CMK (cell line): Measurements from ENCODE around the gene MAML2.

ENCODE experiments used
- DNase-seq: peaks from one replicate; pipeline ENCODE4 v3.0.0-alpha.2; 2010; ENCODE audit warnings: low read depth

The MAML2 gene

DNA sequence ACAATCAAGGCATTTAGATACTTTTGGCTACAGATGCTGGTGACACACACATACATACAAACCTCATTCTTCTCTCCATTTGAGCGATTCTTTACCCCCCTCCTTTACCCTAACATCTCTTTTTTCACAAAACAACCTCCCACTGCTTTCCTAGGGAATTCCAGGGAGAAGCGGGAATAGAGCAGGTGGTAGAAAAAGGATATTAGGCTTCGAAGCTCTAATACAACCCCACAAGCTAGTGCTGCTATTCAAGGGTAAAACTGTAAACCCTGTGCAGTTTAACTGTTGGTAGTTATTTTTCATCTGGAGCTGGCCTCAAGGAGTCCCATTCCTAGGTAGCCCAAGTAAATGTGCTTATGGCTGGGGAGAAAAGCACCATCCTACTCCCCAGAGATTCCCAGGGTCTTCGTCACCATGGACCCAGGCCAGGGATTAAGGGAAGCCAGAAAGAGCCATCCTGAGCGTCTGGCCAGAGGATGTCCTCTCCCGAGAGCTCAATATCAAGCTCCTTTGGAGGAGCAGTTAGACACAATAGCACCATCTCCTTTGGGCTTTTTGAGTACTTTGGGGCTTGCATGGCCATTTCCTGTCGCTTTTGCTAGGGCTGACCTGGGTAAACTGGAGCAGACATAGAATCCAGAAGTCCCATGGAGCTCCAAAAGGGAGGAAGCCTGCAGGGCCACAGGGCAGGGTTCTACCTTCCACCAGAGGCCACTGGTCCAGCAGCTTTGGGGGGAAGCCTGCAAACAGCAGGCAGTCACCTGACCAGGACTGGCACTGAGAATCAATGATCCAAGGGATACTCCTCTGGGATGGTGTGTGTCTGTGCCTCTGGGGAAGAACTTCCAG, 3.1 kb downstream of the MAML2 start:
- no peak for DNase-seq

GRCh38 chr11:96338910-96339705, 3.9 kb downstream of the MAML2 start:
- DNase-seq = no peak

DNA sequence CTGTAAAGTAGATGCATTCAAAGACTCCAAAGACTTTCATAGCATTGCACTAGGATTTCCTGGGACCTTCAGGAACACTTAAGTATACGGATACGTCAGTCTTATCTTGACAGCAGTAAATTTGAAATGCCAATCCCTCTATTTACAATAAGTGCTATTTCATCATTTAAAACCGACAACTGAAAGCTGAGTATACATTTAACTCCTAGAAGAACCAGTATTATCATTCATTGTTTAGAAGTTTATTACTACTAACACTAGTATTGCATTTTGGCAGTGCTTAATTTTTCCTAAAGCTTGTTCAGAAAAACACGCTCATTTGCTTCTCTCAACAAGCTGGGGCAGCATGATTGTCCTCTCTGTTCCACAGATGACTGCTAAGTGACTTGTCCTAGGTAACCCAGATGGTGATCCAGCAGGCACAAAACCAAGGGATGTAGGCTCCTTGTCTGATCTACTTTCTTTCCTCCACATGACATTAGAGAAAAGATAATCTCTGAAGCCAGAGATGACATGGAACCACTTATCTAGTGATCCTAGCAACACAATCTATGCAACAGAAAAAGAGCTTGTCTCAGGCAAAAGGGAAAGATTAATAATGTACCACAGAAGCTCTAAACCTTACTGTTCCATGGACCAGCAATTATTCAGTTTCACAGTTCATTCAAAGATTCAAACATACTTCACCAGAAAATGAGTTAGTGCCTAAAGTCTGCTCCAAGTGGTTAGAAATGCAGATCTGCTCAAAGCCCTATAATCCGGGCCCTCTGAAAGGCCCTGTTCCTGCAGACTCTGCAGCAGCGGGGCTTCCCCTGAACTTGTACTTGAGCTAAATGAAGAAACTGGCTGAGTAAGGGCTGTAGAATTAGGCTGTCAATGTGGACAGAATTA, 5.2 kb downstream of the MAML2 start:
- no peak for DNase-seq

DNA sequence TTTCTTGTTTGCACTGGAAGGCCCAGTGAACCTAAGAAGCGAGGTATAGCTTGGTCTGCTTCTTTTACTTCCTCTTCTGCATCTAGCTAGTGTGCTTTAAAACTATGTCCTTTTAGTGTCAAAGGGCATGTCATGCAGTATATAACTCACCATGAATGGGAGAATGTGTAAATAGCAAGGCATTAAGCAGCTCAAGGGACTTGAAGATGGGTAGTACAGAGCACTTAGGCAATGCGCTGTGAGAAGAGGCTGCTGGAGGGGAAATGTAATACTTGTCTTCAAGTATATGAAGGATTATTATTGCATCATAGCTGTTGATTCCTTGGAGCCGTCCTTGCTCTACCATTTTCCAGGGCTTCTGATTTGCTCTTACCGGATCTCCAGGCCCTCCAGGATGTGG, 7.6 kb downstream of the MAML2 start:
- no peak for DNase-seq

DNA sequence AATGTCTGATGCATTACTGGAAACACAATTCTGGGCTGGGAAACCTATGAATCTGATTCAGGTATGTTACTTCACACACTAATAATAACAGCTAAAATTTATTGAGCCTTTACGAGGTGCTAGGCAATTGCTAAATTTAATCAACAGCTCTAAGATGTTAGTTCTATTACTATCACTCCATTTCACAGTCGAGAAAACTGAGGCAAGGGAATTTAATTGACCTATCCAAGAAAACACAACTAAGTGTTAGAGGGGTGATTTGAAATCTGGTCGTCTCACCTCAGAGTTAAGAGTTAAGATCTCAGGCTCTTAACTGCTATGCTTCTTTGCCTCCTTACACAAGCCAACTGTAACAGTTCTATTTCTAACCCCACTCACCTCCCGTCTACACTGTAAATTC, 8.8 kb downstream of the MAML2 start:
- no peak for DNase-seq

- no peak for DNase-seq
Observed at GRCh38 chr11:96333191-96333719, 9.7 kb downstream of the MAML2 start.

DNA sequence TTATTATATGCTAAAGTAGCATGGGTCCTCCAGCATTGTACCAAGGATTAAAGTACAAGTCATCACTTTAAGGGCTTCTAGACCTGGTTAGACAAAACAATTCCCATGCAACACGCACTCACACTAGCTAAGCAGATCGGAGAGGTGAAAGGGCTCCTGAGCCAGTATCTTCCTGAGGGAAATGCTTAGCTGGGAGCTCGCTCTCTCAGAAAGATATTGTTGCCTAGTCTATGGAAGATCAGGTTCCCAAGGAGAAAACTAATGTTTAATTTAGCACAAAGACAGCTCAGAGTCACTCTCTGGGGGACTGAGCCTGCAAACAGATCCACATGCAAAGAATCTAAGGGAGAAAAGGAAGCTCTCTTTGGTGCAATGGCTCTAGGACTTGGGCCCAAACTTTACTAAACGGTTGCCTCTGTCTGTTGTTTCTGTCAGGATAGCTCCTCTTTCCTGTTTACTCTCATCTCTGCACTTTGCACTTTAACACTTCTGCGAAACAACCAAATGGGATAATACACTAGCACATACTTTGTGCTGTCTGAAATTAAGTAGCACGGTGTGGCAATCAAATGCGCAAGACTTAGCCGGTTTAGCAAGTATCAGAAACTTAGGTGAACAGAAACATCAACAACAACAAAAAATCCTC, 10.7 kb downstream of the MAML2 start:
- DNase-seq = no peak

- no peak for DNase-seq
Observed at GRCh38 chr11:96331699-96332116, 11.3 kb downstream of the MAML2 start.

- DNase-seq = no peak
Observed at GRCh38 chr11:96330511-96330859, 12.5 kb downstream of the MAML2 start.

DNA sequence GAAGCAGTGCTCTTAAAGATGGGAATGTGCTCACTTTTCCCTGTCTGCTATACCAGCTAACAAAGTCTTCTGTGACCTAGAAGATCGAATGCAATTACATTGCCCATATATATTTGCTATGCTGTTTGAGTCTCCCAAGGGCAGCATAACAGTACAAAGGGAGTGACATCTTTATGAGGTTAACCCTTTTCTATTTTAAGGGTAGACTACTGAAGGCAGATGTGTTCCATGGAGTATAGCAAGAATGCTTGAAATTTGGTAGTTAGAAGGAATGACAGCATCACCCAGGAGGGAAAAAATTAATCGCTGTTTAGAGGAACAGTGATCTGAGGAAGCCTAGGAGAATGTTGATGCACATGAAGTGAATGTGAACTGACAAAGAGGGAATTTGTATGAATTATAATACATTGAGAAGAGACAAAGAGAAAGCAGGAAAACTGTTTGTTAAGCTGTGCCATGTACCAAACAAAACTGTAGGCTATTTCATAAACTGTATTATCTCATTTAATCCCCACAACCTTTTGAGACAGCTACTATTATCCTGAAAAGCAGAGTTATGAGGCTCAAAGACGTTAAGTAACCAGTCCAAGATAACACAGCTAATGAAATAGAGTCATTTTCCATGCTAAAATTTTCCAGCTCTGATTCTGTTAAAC, 13.0 kb downstream of the MAML2 start:
- no peak for DNase-seq

GRCh38 chr11:96329419-96329818, 13.6 kb downstream of the MAML2 start:
- no peak for DNase-seq

- no peak for DNase-seq
Observed at GRCh38 chr11:96328395-96329010, 14.5 kb downstream of the MAML2 start.

GRCh38 chr11:96326959-96327358, 16.0 kb downstream of the MAML2 start:
- DNase-seq = no peak

DNA sequence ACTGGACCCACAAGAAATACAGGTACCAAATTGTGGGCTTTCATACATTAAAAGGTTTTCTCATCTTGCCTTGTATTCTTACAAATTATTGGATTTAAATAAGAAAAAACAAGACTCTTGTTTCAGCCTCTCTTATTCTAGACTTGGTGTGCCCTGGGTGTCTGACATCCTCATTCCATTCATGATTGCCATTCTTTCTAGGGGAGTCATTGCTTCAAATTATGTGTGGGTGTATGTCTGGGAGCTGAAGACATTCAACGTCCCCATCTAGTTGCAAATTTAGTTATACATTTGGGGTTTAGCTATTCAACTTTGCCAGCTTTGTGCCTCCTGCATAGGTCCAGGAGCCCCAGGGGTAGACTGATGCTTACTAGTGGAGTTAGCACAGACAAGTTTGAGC, 18.1 kb downstream of the MAML2 start:
- no peak for DNase-seq

DNA sequence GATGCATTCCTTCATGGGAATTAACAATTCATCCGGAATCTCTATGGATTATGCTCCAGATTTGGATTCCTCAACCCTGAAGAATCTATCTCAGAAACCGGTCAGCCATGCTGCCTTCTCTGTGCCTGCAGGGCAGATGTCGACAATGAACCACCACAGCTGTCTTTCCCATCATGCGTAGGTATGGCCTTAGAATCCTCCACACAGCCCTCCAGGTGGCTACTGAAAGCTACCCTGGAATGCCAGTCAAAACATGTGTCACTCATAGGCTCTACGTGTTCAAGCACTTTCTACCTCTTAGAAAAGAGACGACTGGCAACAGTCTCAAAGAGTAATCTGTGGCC, 19.4 kb downstream of the MAML2 start:
- no peak for DNase-seq

- peak; percentile 75 for DNase-seq
Observed at GRCh38 chr11:96322775-96323641, 20.0 kb downstream of the MAML2 start.

DNA sequence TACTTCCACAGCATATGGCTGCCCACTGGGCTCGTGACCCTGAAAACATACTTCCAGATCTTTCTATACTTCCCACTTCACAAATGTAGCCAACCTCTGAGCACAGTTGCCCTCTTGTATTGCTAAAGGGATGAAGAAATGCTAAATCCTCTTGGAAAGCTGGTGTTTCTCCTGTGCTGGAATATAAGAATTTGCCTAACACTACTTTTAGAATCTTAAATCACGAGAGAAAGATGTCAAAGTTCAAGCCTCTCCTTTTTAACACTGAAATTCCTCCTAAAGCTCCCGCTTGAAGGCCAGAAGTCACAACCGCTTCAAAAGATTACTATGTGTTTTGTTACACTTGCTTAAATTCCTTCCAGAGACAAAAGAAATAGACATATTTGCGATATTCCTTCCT, 21.9 kb downstream of the MAML2 start:
- no peak for DNase-seq

DNA sequence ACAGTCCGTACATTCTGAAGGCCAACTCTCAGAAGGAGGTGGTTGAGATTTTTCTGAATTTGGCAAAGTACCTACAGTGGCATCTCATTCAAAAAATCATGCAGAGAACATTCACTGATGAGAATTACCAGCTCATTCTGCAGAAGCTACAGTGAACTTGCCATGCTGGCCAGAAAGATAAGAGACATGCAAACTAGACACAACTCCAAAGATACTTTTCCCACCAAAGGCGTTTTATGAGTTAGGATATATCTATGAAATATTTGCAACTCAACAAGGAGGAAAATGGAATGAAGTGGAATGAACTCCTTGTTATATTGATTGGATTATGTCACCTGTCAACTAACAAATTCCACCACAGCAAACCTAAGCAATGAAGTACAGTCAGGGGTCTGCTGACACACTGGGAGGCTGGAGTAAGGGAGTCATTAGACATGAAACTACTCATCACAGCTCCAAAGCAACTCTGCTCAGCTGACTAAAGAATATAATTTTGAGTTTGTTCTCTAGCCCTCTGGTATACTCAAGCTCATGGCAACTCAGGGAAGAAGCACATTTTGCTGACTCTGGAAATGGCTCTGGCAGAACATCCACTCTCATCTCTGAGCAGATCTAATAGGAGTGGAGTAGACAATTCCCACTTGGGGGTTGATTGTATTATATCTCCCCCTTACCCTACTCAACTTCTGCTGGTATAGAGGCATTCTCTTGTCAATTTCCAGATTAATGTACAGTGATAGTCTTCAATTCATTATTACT, 22.9 kb downstream of the MAML2 start:
- no peak for DNase-seq

DNA sequence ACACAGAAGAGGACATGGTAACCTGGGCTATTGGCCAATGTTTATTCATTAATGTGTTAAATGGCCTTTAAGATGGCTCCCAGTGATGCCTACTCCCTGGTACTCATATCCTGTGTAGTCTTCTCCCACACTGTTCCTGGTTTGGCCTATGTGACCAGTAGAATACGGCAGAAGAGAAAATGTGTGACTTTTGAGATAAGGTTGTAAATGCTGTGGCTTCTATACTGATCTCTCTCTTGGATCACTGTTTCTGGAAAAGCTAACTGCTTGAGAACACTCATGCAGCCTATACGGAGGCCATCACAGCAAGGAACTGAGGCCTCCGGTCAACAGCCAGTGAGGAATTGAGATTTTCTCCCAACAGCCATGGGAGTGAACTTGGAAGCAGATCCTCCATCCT, 24.1 kb downstream of the MAML2 start:
- DNase-seq = peak; percentile 36
